GM12864 (cell line): ENCODE results near the gene AP2B1.

Experiments
- DNase-seq: peaks from one replicate; pipeline ENCODE4 v3.0.0-alpha.2; 2011; ENCODE audit warnings: low read depth
- H3K4me3 ChIP-seq: 2 replicates; pipeline ENCODE4 v1.5.1; 2011; ENCODE audit warnings: mild to moderate bottlenecking, low read depth, low read length, control low read depth
- CTCF ChIP-seq: IDR thresholded peaks from 2 replicates; pipeline ENCODE4 v1.5.1; 2011; ENCODE audit warnings: low read depth, mild to moderate bottlenecking, moderate library complexity, low read length, control low read depth, inconsistent platforms; ENCODE audit errors: missing control alignments

AP2B1 gene

GRCh38 chr17:35666967-35667532 lies 79.9 kb downstream of the AP2B1 start:
- DNase-seq = no peak
- no peak overlapping the region for H3K4me3 ChIP-seq
- TF ChIP-seq CTCF = no peak

GRCh38 chr17:35668802-35669201 lies 81.7 kb downstream of the AP2B1 start:
- H3K4me3 ChIP-seq = no peak overlapping the region
- no peak for DNase-seq
- TF ChIP-seq CTCF = no peak

- TF ChIP-seq CTCF = no peak
- DNase-seq = no peak
- H3K4me3 ChIP-seq = no peak overlapping the region
Observed at GRCh38 chr17:35674552-35674951, 87.4 kb downstream of the AP2B1 start.

- no peak overlapping the region for H3K4me3 ChIP-seq
- TF ChIP-seq CTCF = no peak
- no peak for DNase-seq
Observed at GRCh38 chr17:35676441-35676840, 89.3 kb downstream of the AP2B1 start.

- H3K4me3 ChIP-seq = no peak overlapping the region
- DNase-seq = no peak
- no peak for TF ChIP-seq CTCF
Observed at GRCh38 chr17:35679007-35679682, 92.0 kb downstream of the AP2B1 start.

- TF ChIP-seq CTCF = no peak
Observed at GRCh38 chr17:35683591-35683990, 96.5 kb downstream of the AP2B1 start.

More at GRCh38 chr17:35683591-35683990, 96.5 kb downstream of the AP2B1 start:
- no peak for DNase-seq
- no peak overlapping the region for H3K4me3 ChIP-seq
